B cell (primary cell): ENCODE results near the gene CCDC3. TPM values are rescaled to one million over a fixed set of nuclear protein-coding genes. Genes with fewer than 3 reads are reported as not detected.

Experiments used
- ATAC-seq: fragments of 200-7000 bp; cut with Tn5 transposase; one replicate; pipeline ENCODE4 v1.10.0; 2021; ENCODE audit warnings: low read depth, mild to moderate bottlenecking, moderate number of reproducible peaks, moderate library complexity
- CTCF ChIA-PET: fragments of 350-600 bp; sonication (Branson Sonifier 250); formaldehyde crosslinking; loops from one replicate; lab custom pipeline; 2021; ENCODE audit warnings: antibody characterized with exemption, inconsistent platforms; lab: Charles Lee
- POLR2A ChIA-PET: fragments of 350-600 bp; sonication (Branson Sonifier 250); formaldehyde crosslinking; loops from one replicate; lab custom pipeline; 2021; ENCODE audit warnings: antibody characterized with exemption; lab: Charles Lee
- DNase-seq: peaks from one replicate; pipeline ENCODE4 v3.0.0; 2013
- H2AFZ ChIP-seq: 2 replicates; pipeline ENCODE4 v1.6.1; 2012; ENCODE audit warnings: mild to moderate bottlenecking, low read depth, low read length; ENCODE audit not compliant: insufficient read depth, poor library complexity, severe bottlenecking
- H3K27ac ChIP-seq, 2 donors: 1 replicate in 1 of 2; 2 replicates in 1 of 2; pipeline ENCODE4 v1.5.1; 2012 to 2013; ENCODE audit warnings: low read length in 2 of 2, mild to moderate bottlenecking in 2 of 2, moderate library complexity in 1 of 2
- H3K27me3 ChIP-seq, 4 experiments: fragments of 200-600 bp in 1 of 4; sonication (generic) in 1 of 4; replicated peaks in 1 of 4; 1 replicate in 2 of 4; 2 replicates in 2 of 4; pipeline versions ENCODE4 v1.6.1 to v1.7.0; 2013 to 2016; ENCODE audit warnings: low read length in 3 of 4, mild to moderate bottlenecking in 2 of 4, mixed read lengths in 1 of 4, moderate library complexity in 1 of 4; ENCODE audit not compliant: insufficient read depth in 4 of 4, control insufficient read depth in 3 of 4; ENCODE audit errors: control extremely low read depth in 1 of 4
- H3K36me3 ChIP-seq, 2 experiments: replicated peaks in 1 of 2; 1 replicate in 1 of 2; 2 replicates in 1 of 2; pipeline versions ENCODE4 v1.6.1 to v1.7.1; 2013; ENCODE audit warnings: low read length in 1 of 2; ENCODE audit not compliant: insufficient read depth in 2 of 2, control insufficient read depth in 1 of 2; ENCODE audit errors: control extremely low read depth in 1 of 2, extremely low read depth in 1 of 2
- H3K4me1 ChIP-seq, 2 donors: fragments of 200-600 bp in 1 of 2; sonication (generic) in 1 of 2; 1 replicate in 1 of 2; 2 replicates in 1 of 2; pipeline versions ENCODE4 v1.5.1 to v1.6.1; 2013 to 2017; ENCODE audit warnings: low read length in 2 of 2; ENCODE audit not compliant: control insufficient read depth in 2 of 2, insufficient read depth in 2 of 2
- H3K4me2 ChIP-seq: replicated peaks from 2 replicates; pipeline ENCODE3; 2012; ENCODE audit warnings: mild to moderate bottlenecking, low read depth, low read length; ENCODE audit not compliant: poor library complexity, severe bottlenecking
- H3K4me3 ChIP-seq, 5 experiments: fragments of 200-600 bp in 1 of 5; sonication (generic) in 1 of 5; 1 replicate in 3 of 5; 2 replicates in 2 of 5; pipeline versions ENCODE4 v1.5.1 to v1.7.0; 2011 to 2016; ENCODE audit warnings: low read length in 4 of 5, mild to moderate bottlenecking in 4 of 5, low read depth in 2 of 5, control low read depth in 1 of 5, moderate library complexity in 1 of 5; ENCODE audit not compliant: insufficient read depth in 1 of 5; ENCODE audit errors: control extremely low read depth in 1 of 5, extremely low read depth in 1 of 5
- H3K79me2 ChIP-seq: fragments of 200-600 bp; sonication (generic); one replicate; pipeline ENCODE4 v1.6.0; 2016; ENCODE audit warnings: low read length; ENCODE audit not compliant: control insufficient read depth, insufficient read depth
- H3K9ac ChIP-seq: fragments of 200-600 bp; sonication (generic); 2 replicates; pipeline ENCODE4 v1.6.1; 2017; ENCODE audit warnings: mild to moderate bottlenecking, low read length, moderate library complexity
- H3K9me3 ChIP-seq, 3 donors: one replicate each; pipeline versions ENCODE4 v1.6.1 to v1.7.1; 2013; ENCODE audit warnings: low read length in 2 of 3; ENCODE audit not compliant: control insufficient read depth in 2 of 3, insufficient read depth in 1 of 3; ENCODE audit errors: control extremely low read depth in 1 of 3
- H4K20me1 ChIP-seq: 2 replicates; pipeline ENCODE4 v1.6.0; 2012; ENCODE audit warnings: mild to moderate bottlenecking, low read length; ENCODE audit not compliant: insufficient read depth, control insufficient read depth, poor library complexity, severe bottlenecking
- H3K27ac Mint-ChIP-seq: one replicate; pipeline ENCODE4 v1.8.0; 2021; ENCODE audit warnings: mixed read lengths
- H3K27me3 Mint-ChIP-seq: one replicate; pipeline ENCODE4 v1.8.0; 2021; ENCODE audit warnings: mixed read lengths
- H3K4me1 Mint-ChIP-seq: one replicate; pipeline ENCODE4 v1.8.0; 2021; ENCODE audit warnings: mixed read lengths
- H3K4me3 Mint-ChIP-seq: one replicate; pipeline ENCODE4 v1.8.0; 2021; ENCODE audit warnings: mixed read lengths
- H3K9me3 Mint-ChIP-seq: one replicate; pipeline ENCODE4 v1.8.0; 2022; ENCODE audit warnings: mixed read lengths; ENCODE audit not compliant: insufficient read depth
- CTCF ChIP-seq: fragments of 200-600 bp; IDR thresholded peaks from one replicate; pipeline ENCODE4 v1.8.0; 2022; ENCODE audit warnings: antibody characterized with exemption, mild to moderate bottlenecking
- EZH2 ChIP-seq: IDR thresholded peaks from 2 replicates; pipeline ENCODE4 v1.6.1; 2012; ENCODE audit warnings: borderline replicate concordance, low read depth, mild to moderate bottlenecking, moderate library complexity, low read length; ENCODE audit not compliant: insufficient read depth, poor library complexity, severe bottlenecking
- WGBS: methylation state at CpG from one replicate; pipeline ENCODE4 v1.1.5; 2013; ENCODE audit warnings: missing lambda C conversion rate; ENCODE audit not compliant: insufficient coverage; 5-methylcytosine and 5-hydroxymethylcytosine counted together
- intact Hi-C: fragments of 100-400 bp; cut with micrococcal nuclease; formaldehyde crosslinking; loops from one replicate; pipeline ENCODE4 v1.10.0; 2022
- polyA plus RNA-seq: library from polyadenylated mRNA; depleted of rRNA; stranded (reverse); fragments of >200 nt; gene quantifications from 2 replicates; pipeline ENCODE4 v1.2.3, GENCODE V29; 2012
- total RNA-seq, 2 donors: library from RNA; stranded (reverse); fragments of 120-200 nt in 1 of 2; gene quantifications; 1 replicate in 1 of 2; 2 replicates in 1 of 2; pipeline versions ENCODE4 v1.2.3 to v1.2.4, GENCODE V29; 2013 to 2022

The CCDC3 gene
- total and polyA plus RNA-seq, 2 donors (not counting 1 experiment from before 2014, with no cell fraction given): 0.12 TPM; not detected in 1

GRCh38 chr10:12915637-12916168 lies 85.8 kb downstream of the CCDC3 start:
- Histone ChIP-seq H3K4me3 (no peak overlapping the region), H3K9me3 (peaks cover 0 to 7% (median 2%) of the 10 kb centered on the region in 3 donors), H3K79me2 (no peaks in the 10 kb centered on the region), H3K36me3 (no peaks in the 10 kb centered on the region), H3K9ac (no peak overlapping the region), H2AFZ (no peak overlapping the region), H4K20me1 (no peaks in the 10 kb centered on the region), H3K4me2 (no peak overlapping the region), H3K4me1 (no peaks in the 10 kb centered on the region), H3K27ac (no peak overlapping the region), H3K27me3 (no peaks in the 10 kb centered on the region)
- Mint-ChIP-seq H3K9me3 (no peaks in the 10 kb centered on the region), H3K27me3 (peaks cover 32% of the 10 kb centered on the region), H3K27ac (no peak overlapping the region), H3K4me1 (no peaks in the 10 kb centered on the region), H3K4me3 (no peak overlapping the region)
- 96% methylated on average over 3 of the region's 3 CpGs for WGBS
- POLR2A ChIA-PET: no interaction called here
- CTCF ChIA-PET: interaction anchor here (1.4 kb wide), 1 partner anchor 14 kb away, joined by 4 read pairs; no protein-coding TSS in a partner anchor
- DNase-seq (no peak), ATAC-seq (no peak)
- no peak for TF ChIP-seq CTCF
- no peak for TF ChIP-seq EZH2
- intact Hi-C loops: no loop called here

GRCh38 chr10:12914111-12914510 lies 87.4 kb downstream of the CCDC3 start:
- Mint-ChIP-seq H3K9me3 (no peaks in the 10 kb centered on the region), H3K27me3 (peaks cover 32% of the 10 kb centered on the region), H3K27ac (no peak overlapping the region), H3K4me3 (no peak overlapping the region), H3K4me1 (no peaks in the 10 kb centered on the region)
- ChIA-PET CTCF (no interaction called here), POLR2A (no interaction called here)
- ATAC-seq: no peak
- no peak overlapping the region for H3K4me2 ChIP-seq
- no peaks in the 10 kb centered on the region for H3K36me3 ChIP-seq
- intact Hi-C loops: no loop called here
- TF ChIP-seq CTCF (no peak), EZH2 (no peak)
- H4K20me1 ChIP-seq: no peaks in the 10 kb centered on the region
- no peak overlapping the region for H3K9ac ChIP-seq
- no peak for DNase-seq
- H3K4me1 ChIP-seq: no peaks in the 10 kb centered on the region
- no peaks in the 10 kb centered on the region for H3K79me2 ChIP-seq
- 100% methylated on average over 1 of the region's 2 CpGs for WGBS
- peaks cover 0 to 3% (median 2%) of the 10 kb centered on the region in 3 donors for H3K9me3 ChIP-seq
- no peak overlapping the region for H2AFZ ChIP-seq
- H3K27ac ChIP-seq: no peak overlapping the region
- no peak overlapping the region for H3K4me3 ChIP-seq
- H3K27me3 ChIP-seq: no peaks in the 10 kb centered on the region
